Osteoblast (primary cell): Measurements from ENCODE around the gene HSPH1. TPM values are rescaled to one million over a fixed set of nuclear protein-coding genes. Genes with fewer than 3 reads are reported as not detected.

ENCODE experiments used
- DNase-seq: peaks from one replicate; pipeline ENCODE4 v3.0.0; 2011; ENCODE audit warnings: low spot score, mixed read lengths; ENCODE audit not compliant: insufficient read length; ENCODE audit errors: missing footprints
- H2AFZ ChIP-seq: 2 replicates; pipeline ENCODE4 v1.6.0; 2011; ENCODE audit warnings: mild to moderate bottlenecking, low read length
- H3K27ac ChIP-seq: 2 replicates; pipeline ENCODE4 v1.5.1; 2011; ENCODE audit warnings: mild to moderate bottlenecking, low read depth, low read length, moderate library complexity
- H3K27me3 ChIP-seq: 2 replicates; pipeline ENCODE4 v1.6.0; 2012; ENCODE audit warnings: mild to moderate bottlenecking, control low read depth, inconsistent platforms, low read length, moderate library complexity; ENCODE audit not compliant: insufficient read depth
- H3K36me3 ChIP-seq: 2 replicates; pipeline ENCODE4 v1.5.1; 2011; ENCODE audit warnings: mild to moderate bottlenecking, low read length, control low read depth, moderate library complexity; ENCODE audit not compliant: insufficient read depth
- H3K4me1 ChIP-seq: 2 replicates; pipeline ENCODE4 v1.5.1; 2011; ENCODE audit warnings: mild to moderate bottlenecking, low read length, control low read depth, moderate library complexity; ENCODE audit not compliant: insufficient read depth
- H3K4me2 ChIP-seq: 2 replicates; pipeline ENCODE4 v1.6.0; 2011; ENCODE audit warnings: mild to moderate bottlenecking, low read length; ENCODE audit not compliant: insufficient read depth
- H3K4me3 ChIP-seq: fragments of 200-600 bp; sonication (generic); 3 replicates; pipeline ENCODE4 v1.5.1; 2012; ENCODE audit warnings: mild to moderate bottlenecking, low read length, inconsistent platforms; ENCODE audit not compliant: insufficient read depth
- H3K79me2 ChIP-seq: 2 replicates; pipeline ENCODE4 v1.6.0; 2012; ENCODE audit warnings: mild to moderate bottlenecking, low read length, control low read depth, inconsistent platforms; ENCODE audit not compliant: insufficient read depth
- H3K9me3 ChIP-seq: 2 replicates; pipeline ENCODE4 v1.5.1; 2011; ENCODE audit warnings: low read depth, low read length, control low read depth
- H4K20me1 ChIP-seq: 2 replicates; pipeline ENCODE4 v1.6.0; 2012; ENCODE audit warnings: mild to moderate bottlenecking, low read length, control low read depth; ENCODE audit not compliant: insufficient read depth
- CTCF ChIP-seq: IDR thresholded peaks from 2 replicates; pipeline ENCODE4 v1.5.1; 2011; ENCODE audit warnings: mild to moderate bottlenecking, low read depth, low read length, moderate library complexity; ENCODE audit errors: extremely low read depth
- total RNA-seq: library from RNA; depleted of rRNA; stranded (reverse); fragments of >200 nt; gene quantifications from 2 replicates; pipeline ENCODE4 v1.2.3, GENCODE V29; 2012

HSPH1 gene
- total RNA-seq, 1 donor, result 35.5 TPM

GRCh38 chr13:31168736-31169135 is 7.0 kb upstream of the HSPH1 start:
- peaks cover 15% of the 10 kb centered on the region for H3K4me1 ChIP-seq
- H3K4me3 ChIP-seq, result no peak overlapping the region
- no peak for TF ChIP-seq CTCF
- H3K4me2 ChIP-seq, result no peak overlapping the region
- DNase-seq, result no peak
- no peak overlapping the region for H3K27ac ChIP-seq
- no peaks in the 10 kb centered on the region for H3K9me3 ChIP-seq
- H3K36me3 ChIP-seq, result no peaks in the 10 kb centered on the region
- no peak overlapping the region for H2AFZ ChIP-seq
- H3K79me2 ChIP-seq, result no peaks in the 10 kb centered on the region
- no peaks in the 10 kb centered on the region for H3K27me3 ChIP-seq
- H4K20me1 ChIP-seq, result no peaks in the 10 kb centered on the region

- H3K4me2 ChIP-seq, result no peak overlapping the region
- no peak for TF ChIP-seq CTCF
- H3K27me3 ChIP-seq, result no peaks in the 10 kb centered on the region
- H2AFZ ChIP-seq, result no peak overlapping the region
- no peak for DNase-seq
- no peaks in the 10 kb centered on the region for H3K9me3 ChIP-seq
- H3K36me3 ChIP-seq, result no peaks in the 10 kb centered on the region
- H3K27ac ChIP-seq, result no peak overlapping the region
- no peak overlapping the region for H3K4me3 ChIP-seq
- H3K4me1 ChIP-seq, result peaks cover 14% of the 10 kb centered on the region
- no peaks in the 10 kb centered on the region for H4K20me1 ChIP-seq
- no peaks in the 10 kb centered on the region for H3K79me2 ChIP-seq
Observed at GRCh38 chr13:31168166-31168565, 6.5 kb upstream of the HSPH1 start.

- H3K36me3 ChIP-seq, result no peaks in the 10 kb centered on the region
- no peaks in the 10 kb centered on the region for H3K9me3 ChIP-seq
- no peaks in the 10 kb centered on the region for H3K79me2 ChIP-seq
- H3K27ac ChIP-seq, result no peak overlapping the region
- no peak overlapping the region for H2AFZ ChIP-seq
- no peak overlapping the region for H3K4me2 ChIP-seq
- H3K4me1 ChIP-seq, result peaks cover 13% of the 10 kb centered on the region
- no peak for TF ChIP-seq CTCF
- no peak overlapping the region for H3K4me3 ChIP-seq
- no peaks in the 10 kb centered on the region for H4K20me1 ChIP-seq
- no peak for DNase-seq
- H3K27me3 ChIP-seq, result no peaks in the 10 kb centered on the region
Observed at GRCh38 chr13:31167490-31167889, 5.8 kb upstream of the HSPH1 start.

DNA sequence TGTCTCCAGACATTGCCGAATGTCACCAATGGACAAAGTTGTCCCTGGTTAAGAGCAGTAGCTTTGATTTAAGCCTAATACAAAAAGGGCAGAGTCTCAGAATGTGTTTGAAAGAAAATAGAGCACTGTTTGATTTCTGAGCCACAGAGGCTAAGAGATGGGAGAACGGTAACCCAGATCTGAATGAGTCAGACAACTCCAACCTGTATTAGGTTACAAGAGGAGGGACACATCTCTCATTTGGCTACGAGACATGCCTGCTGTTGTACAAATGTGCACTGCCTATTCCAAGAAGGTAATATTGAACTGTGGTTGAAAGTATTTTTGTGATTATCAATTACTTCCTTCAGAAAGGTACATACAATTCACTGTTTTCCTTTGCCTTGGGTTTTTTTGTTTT is 4.9 kb upstream of the HSPH1 start:
- Histone ChIP-seq H3K4me3 (no peak overlapping the region), H4K20me1 (no peaks in the 10 kb centered on the region), H3K9me3 (no peaks in the 10 kb centered on the region), H3K27me3 (no peaks in the 10 kb centered on the region), H3K36me3 (no peaks in the 10 kb centered on the region), H2AFZ (no peak overlapping the region), H3K27ac (no peak overlapping the region), H3K4me1 (peaks cover 6% of the 10 kb centered on the region), H3K4me2 (no peak overlapping the region), H3K79me2 (no peaks in the 10 kb centered on the region)
- no peak for DNase-seq
- no peak for TF ChIP-seq CTCF
